HEK293 (cell line): ENCODE measurements around the gene MBLAC2.

Experiments used
- GLI2 ChIP-seq: fragments of 450-650 bp; formaldehyde crosslinking; IDR thresholded peaks from 2 replicates; pipeline ENCODE4; 2017; ENCODE audit warnings: missing biosample characterization, missing genetic modification characterization, low read depth, borderline replicate concordance
- GLIS1 ChIP-seq: fragments of 450-650 bp; formaldehyde crosslinking; IDR thresholded peaks from 2 replicates; pipeline ENCODE4 v1.5.1; 2016; ENCODE audit warnings: missing biosample characterization, missing genetic modification characterization
- ZFHX2 ChIP-seq: fragments of 450-650 bp; formaldehyde crosslinking; conservative IDR thresholded peaks from 2 replicates; pipeline ENCODE4 v1.5.1; 2016; ENCODE audit warnings: missing biosample characterization, missing genetic modification characterization
- ZNF274 ChIP-seq, 2 experiments: fragments of 200-500 bp in 1 of 2; fragments of 450-650 bp in 1 of 2; sonication (Bioruptor generic) in 1 of 2; formaldehyde crosslinking in 1 of 2; IDR thresholded peaks; 2 replicates each; pipeline versions ENCODE4 v1.5.1 to v1.6.1; 2014 to 2016; ENCODE audit warnings: borderline replicate concordance in 1 of 2, inconsistent platforms in 1 of 2, low read length in 1 of 2, missing biosample characterization in 1 of 2, missing genetic modification characterization in 1 of 2
- ZNF302 ChIP-seq: fragments of 450-650 bp; formaldehyde crosslinking; IDR thresholded peaks from 2 replicates; pipeline ENCODE4 v1.5.1; 2016; ENCODE audit warnings: missing biosample characterization, missing genetic modification characterization, low read depth
- ZNF658 ChIP-seq: fragments of 450-650 bp; formaldehyde crosslinking; IDR thresholded peaks from 2 replicates; pipeline ENCODE4; 2016; ENCODE audit warnings: missing biosample characterization, missing genetic modification characterization
- ZNF747 ChIP-seq: fragments of 450-650 bp; formaldehyde crosslinking; IDR thresholded peaks from 2 replicates; pipeline ENCODE4 v1.5.1; 2016; ENCODE audit warnings: missing biosample characterization, missing genetic modification characterization
- TF ChIP-seq, protein P1 (sequence below): fragments of 450-650 bp; formaldehyde crosslinking; IDR thresholded peaks from 2 replicates; pipeline ENCODE4 v1.5.1; 2016; ENCODE audit warnings: missing biosample characterization, missing genetic modification characterization
- TF ChIP-seq, protein P2 (sequence below): fragments of 450-650 bp; formaldehyde crosslinking; IDR thresholded peaks from 2 replicates; pipeline ENCODE4 v1.5.1; 2016; ENCODE audit warnings: missing biosample characterization, missing genetic modification characterization

DNA sequence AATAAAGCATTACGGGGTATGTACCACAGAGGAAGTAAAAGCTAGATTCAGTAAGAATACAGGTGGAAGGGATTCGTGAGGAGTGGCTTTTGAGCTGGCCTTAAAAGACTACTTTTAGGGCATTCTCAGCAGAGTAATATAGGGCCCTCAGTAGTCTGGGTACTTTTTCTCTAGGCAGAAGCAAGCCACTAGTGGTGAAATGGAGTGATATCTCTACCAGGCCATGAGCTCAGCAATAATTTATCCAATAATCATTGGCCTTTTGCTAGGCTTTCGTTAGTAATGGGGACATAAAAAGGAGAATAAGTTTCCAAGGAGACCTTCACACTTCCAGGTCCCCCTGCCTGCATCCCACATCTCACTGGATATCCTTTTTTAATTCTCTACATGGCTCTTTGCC is 1.8 kb upstream of the MBLAC2 start:
- TF ChIP-seq ZNF747 (tag by site-specific recombination) (no peak), ZNF658 (tag by site-specific recombination) (no peak), ZFHX2 (tag by site-specific recombination) (no peak), GLI2 (tag by site-specific recombination) (no peak), GLIS1 (tag by site-specific recombination) (no peak), ZNF274 (IDR thresholded peaks at IDR 0.05; ENCODE audit: low read length) (no peak), ZNF274 (tag by site-specific recombination; IDR thresholded peaks at IDR 0.05; ENCODE audit: borderline replicate concordance) (no peak), ZNF302 (no peak)
- TF ChIP-seq, protein P1, sequence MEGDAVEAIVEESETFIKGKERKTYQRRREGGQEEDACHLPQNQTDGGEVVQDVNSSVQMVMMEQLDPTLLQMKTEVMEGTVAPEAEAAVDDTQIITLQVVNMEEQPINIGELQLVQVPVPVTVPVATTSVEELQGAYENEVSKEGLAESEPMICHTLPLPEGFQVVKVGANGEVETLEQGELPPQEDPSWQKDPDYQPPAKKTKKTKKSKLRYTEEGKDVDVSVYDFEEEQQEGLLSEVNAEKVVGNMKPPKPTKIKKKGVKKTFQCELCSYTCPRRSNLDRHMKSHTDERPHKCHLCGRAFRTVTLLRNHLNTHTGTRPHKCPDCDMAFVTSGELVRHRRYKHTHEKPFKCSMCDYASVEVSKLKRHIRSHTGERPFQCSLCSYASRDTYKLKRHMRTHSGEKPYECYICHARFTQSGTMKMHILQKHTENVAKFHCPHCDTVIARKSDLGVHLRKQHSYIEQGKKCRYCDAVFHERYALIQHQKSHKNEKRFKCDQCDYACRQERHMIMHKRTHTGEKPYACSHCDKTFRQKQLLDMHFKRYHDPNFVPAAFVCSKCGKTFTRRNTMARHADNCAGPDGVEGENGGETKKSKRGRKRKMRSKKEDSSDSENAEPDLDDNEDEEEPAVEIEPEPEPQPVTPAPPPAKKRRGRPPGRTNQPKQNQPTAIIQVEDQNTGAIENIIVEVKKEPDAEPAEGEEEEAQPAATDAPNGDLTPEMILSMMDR (tag by site-specific recombination) = no peak
- TF ChIP-seq, protein P2, sequence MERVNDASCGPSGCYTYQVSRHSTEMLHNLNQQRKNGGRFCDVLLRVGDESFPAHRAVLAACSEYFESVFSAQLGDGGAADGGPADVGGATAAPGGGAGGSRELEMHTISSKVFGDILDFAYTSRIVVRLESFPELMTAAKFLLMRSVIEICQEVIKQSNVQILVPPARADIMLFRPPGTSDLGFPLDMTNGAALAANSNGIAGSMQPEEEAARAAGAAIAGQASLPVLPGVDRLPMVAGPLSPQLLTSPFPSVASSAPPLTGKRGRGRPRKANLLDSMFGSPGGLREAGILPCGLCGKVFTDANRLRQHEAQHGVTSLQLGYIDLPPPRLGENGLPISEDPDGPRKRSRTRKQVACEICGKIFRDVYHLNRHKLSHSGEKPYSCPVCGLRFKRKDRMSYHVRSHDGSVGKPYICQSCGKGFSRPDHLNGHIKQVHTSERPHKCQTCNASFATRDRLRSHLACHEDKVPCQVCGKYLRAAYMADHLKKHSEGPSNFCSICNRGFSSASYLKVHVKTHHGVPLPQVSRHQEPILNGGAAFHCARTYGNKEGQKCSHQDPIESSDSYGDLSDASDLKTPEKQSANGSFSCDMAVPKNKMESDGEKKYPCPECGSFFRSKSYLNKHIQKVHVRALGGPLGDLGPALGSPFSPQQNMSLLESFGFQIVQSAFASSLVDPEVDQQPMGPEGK = no peak
